Measurements from ENCODE around the gene LMOD3.

GRCh38 chr3:69082361-69082760, 40.0 kb downstream of the LMOD3 start:
- TF ChIP-seq POLR2A (IDR thresholded peaks at IDR 0.05; ENCODE audit: low read length) (no peak), MYC (IDR thresholded peaks at IDR 0.05; ENCODE audit: borderline replicate concordance, low read length) (no peak), CTCF (IDR thresholded peaks at IDR 0.05) (no peak), PBX3 (IDR thresholded peaks at IDR 0.05) (no peak), RARB (CRISPR knock-in tag; IDR thresholded peaks at IDR 0.05) (no peak), USF2 (IDR thresholded peaks at IDR 0.05) (no peak), ELK1 (IDR thresholded peaks at IDR 0.05; ENCODE audit: low read depth, low read length) (no peak), RAD21 (conservative IDR thresholded peaks at IDR 0.05 in 1 of 2, IDR thresholded peaks at IDR 0.05 in 1 of 2) (no peak)
